GM12891 (cell line): ENCODE results near the gene TRIB2.
A peak's percentile ranks its signal among the peaks of the same experiment; 100 is the strongest.

Experiments used
- DNase-seq: peaks from one replicate; pipeline ENCODE4 v3.0.0; 2011; ENCODE audit warnings: low spot score; ENCODE audit not compliant: insufficient read length
- FAIRE-seq: peaks from 2 replicates; lab custom pipeline; 2011; peaks lifted over from hg19 to GRCh38; lab: Jason Lieb, UNC
- PAX5 ChIP-seq: IDR thresholded peaks from 2 replicates; pipeline ENCODE4 v1.6.1; 2011; ENCODE audit warnings: low read length, moderate library complexity, mild to moderate bottlenecking; ENCODE audit not compliant: insufficient read depth, severe bottlenecking
- POLR2A ChIP-seq: IDR thresholded peaks from 2 replicates; pipeline ENCODE4 v1.6.1; 2011; ENCODE audit warnings: low read depth, low read length, control low read depth
- POLR2AphosphoS5 ChIP-seq: IDR thresholded peaks from 2 replicates; pipeline ENCODE4 v1.6.1; 2011; ENCODE audit warnings: low read depth, low read length, control low read depth
- POU2F2 ChIP-seq: IDR thresholded peaks from 2 replicates; pipeline ENCODE4 v1.6.1; 2011; ENCODE audit warnings: low read depth, mild to moderate bottlenecking, control low read depth, low read length, moderate library complexity
- SPI1 ChIP-seq: IDR thresholded peaks from 2 replicates; pipeline ENCODE4 v1.6.1; 2011; ENCODE audit warnings: low read depth, low read length, control low read depth
- TAF1 ChIP-seq: IDR thresholded peaks from 2 replicates; pipeline ENCODE4 v1.6.1; 2011; ENCODE audit warnings: low read depth, low read length, control low read depth

Gene TRIB2

GRCh38 chr2:12719400-12720277 lies 2.9 kb downstream of the TRIB2 start:
- FAIRE-seq (no peak), DNase-seq (no peak)
- TF ChIP-seq POLR2AphosphoS5: no peak
- TF ChIP-seq TAF1: no peak
- TF ChIP-seq PAX5: no peak
- no peak for TF ChIP-seq SPI1
- TF ChIP-seq POU2F2: no peak
- TF ChIP-seq POLR2A: no peak

- no peak for TF ChIP-seq PAX5
- TF ChIP-seq TAF1: no peak
- no peak for TF ChIP-seq POU2F2
- no peak for TF ChIP-seq POLR2A
- TF ChIP-seq SPI1: no peak
- no peak for TF ChIP-seq POLR2AphosphoS5
- FAIRE-seq: no peak
- no peak for DNase-seq
Observed at GRCh38 chr2:12720278-12720620, 3.5 kb downstream of the TRIB2 start.

DNA sequence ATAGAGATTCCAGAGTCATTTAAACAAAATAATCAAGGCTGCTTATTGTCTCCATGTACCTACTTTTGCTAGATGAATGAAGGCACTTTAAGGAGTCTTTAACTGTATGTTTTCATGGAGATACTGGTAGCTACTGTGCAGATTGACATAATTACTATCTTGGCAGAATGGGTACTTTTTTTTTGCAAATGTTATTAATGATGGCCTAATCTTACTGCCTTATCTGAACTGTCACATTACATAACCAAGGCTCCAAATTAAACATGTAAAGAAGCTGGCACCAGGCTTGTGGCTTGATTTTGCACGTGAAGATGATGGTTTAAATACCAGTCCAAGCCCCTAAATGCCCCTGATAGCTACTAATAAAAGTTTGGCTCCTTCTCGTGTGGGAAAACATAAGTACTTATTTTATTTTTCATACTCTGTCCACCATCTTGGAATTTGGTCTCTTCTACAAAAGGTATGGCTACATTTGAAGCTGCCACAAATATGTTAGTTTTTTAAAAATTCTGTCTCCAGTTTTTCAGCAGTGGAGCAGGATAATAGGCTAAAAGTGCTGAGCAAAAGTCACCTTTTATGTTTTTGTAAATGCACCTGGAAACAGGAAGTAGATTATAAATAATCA lies 4.1 kb downstream of the TRIB2 start:
- FAIRE-seq (no peak), DNase-seq (no peak)
- no peak for TF ChIP-seq POLR2A
- TF ChIP-seq TAF1: no peak
- TF ChIP-seq POU2F2: no peak
- TF ChIP-seq SPI1: no peak
- no peak for TF ChIP-seq PAX5
- no peak for TF ChIP-seq POLR2AphosphoS5

DNA sequence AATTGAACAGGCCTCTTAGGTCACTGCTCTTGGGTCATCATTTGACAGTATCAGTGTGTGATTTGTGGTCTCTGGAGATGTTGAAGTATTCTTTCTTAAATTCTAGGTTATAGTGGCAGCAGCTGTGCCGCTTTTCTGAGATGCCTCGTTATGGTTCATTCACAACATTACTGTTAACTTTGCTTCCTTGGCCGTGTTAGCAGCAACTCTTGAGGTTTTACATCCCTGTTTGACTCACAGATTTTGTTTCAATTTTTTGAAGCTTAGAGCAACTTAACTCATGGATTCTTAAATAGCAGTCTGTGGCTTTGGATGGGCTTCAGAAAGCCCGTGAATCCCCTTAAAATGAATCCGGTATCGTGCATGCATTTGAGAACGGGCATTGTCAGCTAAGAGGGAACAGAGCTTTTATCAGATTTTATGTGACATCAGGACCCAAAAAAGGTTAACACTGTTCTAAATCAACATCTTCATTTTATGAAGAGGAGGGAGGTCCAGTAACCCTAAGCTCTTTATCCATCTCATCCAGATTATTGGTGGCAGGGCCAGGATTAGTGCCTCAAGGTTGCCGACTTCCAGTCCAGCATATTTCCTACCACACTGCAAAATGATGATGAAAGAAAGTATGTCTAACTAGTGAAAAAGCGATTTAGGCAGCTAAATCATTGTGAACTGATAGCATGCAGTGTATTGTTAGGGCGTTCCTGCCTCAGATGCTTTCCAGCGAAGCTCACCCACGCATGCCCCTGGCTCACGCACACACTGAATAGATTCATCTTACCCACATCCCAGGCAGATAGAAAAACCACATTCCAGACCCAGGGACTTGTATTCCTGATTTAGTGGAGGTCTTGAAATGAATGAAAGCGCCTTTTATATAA lies 5.1 kb downstream of the TRIB2 start:
- FAIRE-seq: peak; percentile 16
- no peak for TF ChIP-seq POU2F2
- TF ChIP-seq POLR2AphosphoS5: no peak
- no peak for TF ChIP-seq SPI1
- no peak for TF ChIP-seq POLR2A
- TF ChIP-seq PAX5: no peak
- TF ChIP-seq TAF1: no peak
- DNase-seq: no peak

- DNase-seq: no peak
- FAIRE-seq: no peak
- no peak for TF ChIP-seq TAF1
- no peak for TF ChIP-seq SPI1
- TF ChIP-seq PAX5: no peak
- TF ChIP-seq POU2F2: no peak
- TF ChIP-seq POLR2AphosphoS5: no peak
- TF ChIP-seq POLR2A: no peak
Observed at GRCh38 chr2:12722447-12723316, 5.9 kb downstream of the TRIB2 start.

- DNase-seq: no peak
- TF ChIP-seq TAF1 (no peak), POLR2AphosphoS5 (no peak), PAX5 (no peak), POU2F2 (no peak), POLR2A (no peak), SPI1 (no peak)
- FAIRE-seq: no peak
Observed at GRCh38 chr2:12723736-12724463, 7.2 kb downstream of the TRIB2 start.

GRCh38 chr2:12725233-12726187 lies 8.8 kb downstream of the TRIB2 start:
- no peak for TF ChIP-seq SPI1
- no peak for TF ChIP-seq POLR2A
- no peak for TF ChIP-seq PAX5
- TF ChIP-seq TAF1: no peak
- TF ChIP-seq POU2F2: no peak
- no peak for TF ChIP-seq POLR2AphosphoS5
- peak; percentile 28 for FAIRE-seq
- no peak for DNase-seq
